HCT116 (cell line): Measurements from ENCODE around the gene SEMA6A. TPM values are rescaled to one million over a fixed set of nuclear protein-coding genes. Genes with fewer than 3 reads are reported as not detected.

Experiments used
- ATAC-seq: fragments of 200-7000 bp; cut with Tn5 transposase; 2 replicates; pipeline ENCODE4 v1.9.1; 2020; ENCODE audit warnings: mild to moderate bottlenecking, moderate library complexity
- BruUV-seq: library from RNA; stranded (reverse); fragments of 400-500 nt; replicated peaks from 2 replicates; lab custom pipeline; 2021; lab: Mats Ljungman, UMichigan
- CTCF ChIA-PET: fragments of 300-600 bp; sonication (Branson Sonifier 250); formaldehyde crosslinking; loops from one replicate; lab custom pipeline; 2021; ENCODE audit warnings: antibody characterized with exemption; lab: Charles Lee
- POLR2A ChIA-PET: fragments of 300-600, 350-600 bp; sonication (Branson Sonifier 250); formaldehyde crosslinking; loops from one replicate; lab custom pipeline; 2021; ENCODE audit warnings: antibody characterized with exemption; lab: Charles Lee
- RAD21 ChIA-PET, 2 experiments: fragments of 300-600 bp; sonication (Branson Sonifier 250); formaldehyde crosslinking; loops; one replicate each; lab custom pipeline; 2023; ENCODE audit warnings: low total read pairs in 2 of 2; ENCODE audit not compliant: uncharacterized antibody in 2 of 2, unreplicated experiment in 2 of 2, low non-redundant PET in 1 of 2; lab: Charles Lee
- DNase-seq: peaks from one replicate; pipeline ENCODE4 v3.0.0-alpha.2; 2010; ENCODE audit warnings: low read depth, low spot score
- H2AFZ ChIP-seq: fragments of 200-600 bp; shearing (Covaris generic), sonication (generic); 2 replicates; pipeline ENCODE4 v1.6.1; 2017; ENCODE audit warnings: low read depth, mixed run types, mixed read lengths, antibody characterized with exemption, low read length; ENCODE audit not compliant: poor library complexity, severe bottlenecking
- H3K27ac ChIP-seq: 2 replicates; pipeline ENCODE4 v1.5.1; 2012; ENCODE audit warnings: low read depth, low read length
- H3K27me3 ChIP-seq: fragments of 200-600 bp; sonication (generic); 2 replicates; pipeline ENCODE4 v1.6.1; 2016; ENCODE audit warnings: mixed run types, low read length, mixed read lengths; ENCODE audit not compliant: insufficient read depth
- H3K36me3 ChIP-seq, 2 experiments: fragments of 200-500 bp in 1 of 2; fragments of 200-600 bp in 1 of 2; sonication (Bioruptor generic) in 1 of 2; sonication (generic) in 1 of 2; 2 replicates each; pipeline versions ENCODE4 v1.5.1 to v1.6.1; 2014 to 2016; ENCODE audit warnings: low read length in 2 of 2, inconsistent platforms in 1 of 2, mixed read lengths in 1 of 2, mixed run types in 1 of 2; ENCODE audit not compliant: insufficient read depth in 2 of 2, control insufficient read depth in 1 of 2
- H3K4me1 ChIP-seq, 2 experiments: fragments of 200-600 bp in 1 of 2; sonication (generic) in 1 of 2; 2 replicates each; pipeline versions ENCODE4 v1.5.1 to v1.6.1; 2012 to 2017; ENCODE audit warnings: low read length in 2 of 2, inconsistent platforms in 1 of 2, mild to moderate bottlenecking in 1 of 2, mixed read lengths in 1 of 2, mixed run types in 1 of 2, moderate library complexity in 1 of 2; ENCODE audit not compliant: insufficient read depth in 2 of 2, control insufficient read depth in 1 of 2
- H3K4me2 ChIP-seq: fragments of 200-600 bp; sonication (generic); 2 replicates; pipeline ENCODE4 v1.6.1; 2017; ENCODE audit warnings: mixed run types, low read length, mixed read lengths
- H3K4me3 ChIP-seq, 2 experiments: fragments of 200-600 bp in 1 of 2; sonication (generic) in 1 of 2; replicated peaks in 1 of 2; 2 replicates each; pipeline ENCODE4 v1.5.1; 2011 to 2016; ENCODE audit warnings: low read length in 2 of 2, control low read depth in 1 of 2, low read depth in 1 of 2, mild to moderate bottlenecking in 1 of 2, mixed read lengths in 1 of 2, mixed run types in 1 of 2
- H3K79me2 ChIP-seq: fragments of 200-600 bp; sonication (generic); 2 replicates; pipeline ENCODE4 v1.6.1; 2017; ENCODE audit warnings: mild to moderate bottlenecking, mixed run types, low read length, moderate library complexity, mixed read lengths; ENCODE audit not compliant: insufficient read depth
- H3K9ac ChIP-seq: fragments of 200-600 bp; sonication (generic); 2 replicates; pipeline ENCODE4 v1.6.1; 2016; ENCODE audit warnings: low read length, mixed read lengths
- H3K9me2 ChIP-seq: fragments of 200-600 bp; sonication (generic), shearing (Covaris generic); 2 replicates; pipeline ENCODE4 v1.6.1; 2017; ENCODE audit warnings: mixed run types, mild to moderate bottlenecking, moderate library complexity; ENCODE audit not compliant: insufficient read depth
- H3K9me3 ChIP-seq, 2 experiments: fragments of 200-500 bp in 1 of 2; fragments of 200-600 bp in 1 of 2; sonication (Bioruptor generic) in 1 of 2; sonication (generic) in 1 of 2; 2 replicates each; pipeline ENCODE4 v1.6.1; 2014 to 2017; ENCODE audit warnings: low read length in 2 of 2, mixed read lengths in 2 of 2, inconsistent platforms in 1 of 2, low read depth in 1 of 2, mild to moderate bottlenecking in 1 of 2, mixed run types in 1 of 2, moderate library complexity in 1 of 2; ENCODE audit not compliant: control insufficient read depth in 1 of 2, insufficient read depth in 1 of 2
- H4K20me1 ChIP-seq: fragments of 200-600 bp; sonication (generic), shearing (Covaris generic); 2 replicates; pipeline ENCODE4 v1.6.1; 2017; ENCODE audit warnings: mixed run types, mild to moderate bottlenecking, moderate library complexity; ENCODE audit not compliant: insufficient read depth
- CBX3 ChIP-seq: IDR thresholded peaks from 2 replicates; pipeline ENCODE4 v1.6.1; 2012; ENCODE audit warnings: low read depth
- CEBPB ChIP-seq: IDR thresholded peaks from 2 replicates; pipeline ENCODE4 v1.6.1; 2012; ENCODE audit warnings: low read depth
- EGR1 ChIP-seq: IDR thresholded peaks from 2 replicates; pipeline ENCODE4 v1.6.1; 2012; ENCODE audit warnings: low read depth
- ELF1 ChIP-seq: IDR thresholded peaks from 2 replicates; pipeline ENCODE4 v1.6.1; 2012; ENCODE audit warnings: low read depth, borderline replicate concordance
- EZH2 ChIP-seq: fragments of 200-600 bp; sonication (generic); IDR thresholded peaks from 2 replicates; pipeline ENCODE4 v1.6.1; 2017; ENCODE audit warnings: antibody characterized with exemption, mixed run types
- EZH2phosphoT487 ChIP-seq: fragments of 200-600 bp; IDR thresholded peaks from 2 replicates; pipeline ENCODE4 v1.6.1; 2018; ENCODE audit warnings: antibody characterized with exemption, borderline replicate concordance
- JUND ChIP-seq: IDR thresholded peaks from 2 replicates; pipeline ENCODE4 v1.6.1; 2012
- POLR2A ChIP-seq: IDR thresholded peaks from 2 replicates; pipeline ENCODE4 v1.7.0; 2011; ENCODE audit warnings: borderline replicate concordance; ENCODE audit not compliant: insufficient read depth, insufficient read length; ENCODE audit errors: extremely low read depth
- POLR2AphosphoS5 ChIP-seq: IDR thresholded peaks from 2 replicates; pipeline ENCODE4 v1.6.1; 2011; ENCODE audit warnings: mild to moderate bottlenecking, low read depth, low read length, moderate library complexity
- RAD21 ChIP-seq: IDR thresholded peaks from 2 replicates; pipeline ENCODE4 v1.6.1; 2012; ENCODE audit warnings: low read depth, mild to moderate bottlenecking
- SIN3A ChIP-seq: IDR thresholded peaks from 2 replicates; pipeline ENCODE4 v1.6.1; 2012; ENCODE audit warnings: low read depth
- SP1 ChIP-seq: IDR thresholded peaks from 2 replicates; pipeline ENCODE4 v1.6.1; 2012; ENCODE audit warnings: low read depth
- SRF ChIP-seq: IDR thresholded peaks from 2 replicates; pipeline ENCODE4 v1.6.1; 2012; ENCODE audit warnings: low read depth
- TCF7L2 ChIP-seq: IDR thresholded peaks from 2 replicates; pipeline ENCODE4 v1.7.0; 2011; ENCODE audit warnings: borderline replicate concordance, inconsistent platforms; ENCODE audit not compliant: insufficient read depth, insufficient read length; ENCODE audit errors: extremely low read depth
- YY1 ChIP-seq: IDR thresholded peaks from 2 replicates; pipeline ENCODE4 v1.6.1; 2011; ENCODE audit warnings: low read length, low read depth, moderate library complexity, mild to moderate bottlenecking; ENCODE audit not compliant: insufficient replicate concordance; ENCODE audit errors: extremely low read depth
- ZFX ChIP-seq: fragments of 450-650 bp; IDR thresholded peaks from 2 replicates; pipeline ENCODE4 v1.6.1; 2017
- ZNF274 ChIP-seq: fragments of 200-500 bp; sonication (Bioruptor generic); IDR thresholded peaks from 2 replicates; pipeline ENCODE4 v1.6.1; 2014; ENCODE audit warnings: mild to moderate bottlenecking, low read depth, low read length, inconsistent platforms
- intact Hi-C: fragments of 100-400 bp; cut with micrococcal nuclease; formaldehyde crosslinking; loops from 2 replicates; pipeline ENCODE4 v1.10.0; 2022
- total RNA-seq: library from RNA; stranded (reverse); gene quantifications from one replicate; pipeline ENCODE4 v1.2.1, GENCODE V29; 2021; ENCODE audit not compliant: unreplicated experiment
- TF ChIP-seq, protein P1 (sequence below): IDR thresholded peaks from 2 replicates; pipeline ENCODE4 v1.6.1; 2011; ENCODE audit warnings: mild to moderate bottlenecking, low read length, moderate library complexity; ENCODE audit not compliant: insufficient replicate concordance; ENCODE audit errors: extremely low read depth
- TF ChIP-seq, protein P2 (sequence below): IDR thresholded peaks from 2 replicates; pipeline ENCODE4 v1.6.1; 2012
- TF ChIP-seq, protein P3 (sequence below), 3 experiments: fragments of 200-600 bp in 1 of 3; sonication (generic) in 1 of 3; IDR thresholded peaks in 2 of 3; conservative IDR thresholded peaks in 1 of 3; 2 replicates each; pipeline ENCODE4 v1.5.1; 2012 to 2017; ENCODE audit warnings: low read depth in 2 of 3, low read length in 2 of 3, antibody characterized with exemption in 1 of 3, borderline replicate concordance in 1 of 3, control low read depth in 1 of 3, mild to moderate bottlenecking in 1 of 3, mixed read lengths in 1 of 3, mixed run types in 1 of 3, moderate library complexity in 1 of 3; ENCODE audit not compliant: insufficient read depth in 1 of 3

The SEMA6A gene
- total RNA-seq, 1 experiment from 2014 or later = 6.7 TPM

DNA sequence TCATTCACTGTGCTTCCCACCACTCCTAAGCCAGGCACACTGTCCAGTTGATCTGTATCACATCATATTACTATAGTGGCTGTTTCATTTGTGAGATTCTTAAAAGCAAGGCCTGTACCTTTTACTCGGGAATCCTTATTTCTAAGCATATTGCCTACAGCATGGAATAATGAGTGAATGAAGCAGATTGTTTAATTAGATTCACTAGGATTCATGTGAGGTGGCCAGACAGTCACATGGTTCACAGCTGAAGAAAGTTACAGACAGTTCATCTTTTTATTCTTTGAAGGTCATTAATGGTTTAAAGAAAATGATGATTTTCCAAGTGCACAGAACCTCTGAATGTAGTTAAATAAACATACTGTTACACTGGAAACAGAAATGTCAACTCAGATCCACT, 24.3 kb upstream of the SEMA6A start:
- POLR2A ChIA-PET = no interaction called here
- intact Hi-C loops = no loop called here
- H3K9me2 ChIP-seq = no peaks in the 10 kb centered on the region
- H3K27ac ChIP-seq = no peak overlapping the region
- no peaks in the 10 kb centered on the region for H3K4me1 ChIP-seq
- RAD21 ChIA-PET = no interaction called here
- ATAC-seq (no peak), DNase-seq (no peak)
- CTCF ChIA-PET = no interaction called here
- no peak overlapping the region for H3K4me2 ChIP-seq
- no peak overlapping the region for H2AFZ ChIP-seq
- no TSS peak for BruUV-seq
- no peak overlapping the region for H3K4me3 ChIP-seq
- TF ChIP-seq RAD21 = no peak
- no peak for TF ChIP-seq TCF7L2
- TF ChIP-seq EZH2 = no peak
- no peak for TF ChIP-seq EGR1
- no peak for TF ChIP-seq EZH2phosphoT487
- no peak for TF ChIP-seq JUND
- no peak for TF ChIP-seq CBX3
- no peak for TF ChIP-seq POLR2A
- TF ChIP-seq ELF1 = no peak
- TF ChIP-seq, protein P1, sequence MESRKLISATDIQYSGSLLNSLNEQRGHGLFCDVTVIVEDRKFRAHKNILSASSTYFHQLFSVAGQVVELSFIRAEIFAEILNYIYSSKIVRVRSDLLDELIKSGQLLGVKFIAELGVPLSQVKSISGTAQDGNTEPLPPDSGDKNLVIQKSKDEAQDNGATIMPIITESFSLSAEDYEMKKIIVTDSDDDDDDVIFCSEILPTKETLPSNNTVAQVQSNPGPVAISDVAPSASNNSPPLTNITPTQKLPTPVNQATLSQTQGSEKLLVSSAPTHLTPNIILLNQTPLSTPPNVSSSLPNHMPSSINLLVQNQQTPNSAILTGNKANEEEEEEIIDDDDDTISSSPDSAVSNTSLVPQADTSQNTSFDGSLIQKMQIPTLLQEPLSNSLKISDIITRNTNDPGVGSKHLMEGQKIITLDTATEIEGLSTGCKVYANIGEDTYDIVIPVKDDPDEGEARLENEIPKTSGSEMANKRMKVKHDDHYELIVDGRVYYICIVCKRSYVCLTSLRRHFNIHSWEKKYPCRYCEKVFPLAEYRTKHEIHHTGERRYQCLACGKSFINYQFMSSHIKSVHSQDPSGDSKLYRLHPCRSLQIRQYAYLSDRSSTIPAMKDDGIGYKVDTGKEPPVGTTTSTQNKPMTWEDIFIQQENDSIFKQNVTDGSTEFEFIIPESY = no peak
- TF ChIP-seq ZNF274 = no peak
- no peak for TF ChIP-seq CEBPB
- no peak for TF ChIP-seq SP1
- no peak for TF ChIP-seq SRF
- TF ChIP-seq SIN3A = no peak
- TF ChIP-seq, protein P2, sequence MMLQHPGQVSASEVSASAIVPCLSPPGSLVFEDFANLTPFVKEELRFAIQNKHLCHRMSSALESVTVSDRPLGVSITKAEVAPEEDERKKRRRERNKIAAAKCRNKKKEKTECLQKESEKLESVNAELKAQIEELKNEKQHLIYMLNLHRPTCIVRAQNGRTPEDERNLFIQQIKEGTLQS = no peak
- no peak for TF ChIP-seq ZFX
- TF ChIP-seq, protein P3, sequence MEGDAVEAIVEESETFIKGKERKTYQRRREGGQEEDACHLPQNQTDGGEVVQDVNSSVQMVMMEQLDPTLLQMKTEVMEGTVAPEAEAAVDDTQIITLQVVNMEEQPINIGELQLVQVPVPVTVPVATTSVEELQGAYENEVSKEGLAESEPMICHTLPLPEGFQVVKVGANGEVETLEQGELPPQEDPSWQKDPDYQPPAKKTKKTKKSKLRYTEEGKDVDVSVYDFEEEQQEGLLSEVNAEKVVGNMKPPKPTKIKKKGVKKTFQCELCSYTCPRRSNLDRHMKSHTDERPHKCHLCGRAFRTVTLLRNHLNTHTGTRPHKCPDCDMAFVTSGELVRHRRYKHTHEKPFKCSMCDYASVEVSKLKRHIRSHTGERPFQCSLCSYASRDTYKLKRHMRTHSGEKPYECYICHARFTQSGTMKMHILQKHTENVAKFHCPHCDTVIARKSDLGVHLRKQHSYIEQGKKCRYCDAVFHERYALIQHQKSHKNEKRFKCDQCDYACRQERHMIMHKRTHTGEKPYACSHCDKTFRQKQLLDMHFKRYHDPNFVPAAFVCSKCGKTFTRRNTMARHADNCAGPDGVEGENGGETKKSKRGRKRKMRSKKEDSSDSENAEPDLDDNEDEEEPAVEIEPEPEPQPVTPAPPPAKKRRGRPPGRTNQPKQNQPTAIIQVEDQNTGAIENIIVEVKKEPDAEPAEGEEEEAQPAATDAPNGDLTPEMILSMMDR (IDR thresholded peaks at IDR 0.05 in 2 of 3, conservative IDR thresholded peaks at IDR 0.05 in 1 of 3; ENCODE audit: borderline replicate concordance in 1 of 3, insufficient read depth in 1 of 3, low read depth in 2 of 3, low read length in 2 of 3) = no peak
- no peak for TF ChIP-seq YY1
- no peak for TF ChIP-seq POLR2AphosphoS5
- H3K9me3 ChIP-seq = no peaks in the 10 kb centered on the region
- H3K36me3 ChIP-seq = no peaks in the 10 kb centered on the region
- H3K27me3 ChIP-seq = no peaks in the 10 kb centered on the region
- no peak overlapping the region for H3K9ac ChIP-seq
- H4K20me1 ChIP-seq = no peaks in the 10 kb centered on the region
- H3K79me2 ChIP-seq = no peaks in the 10 kb centered on the region
